ENCODE results near the gene CDH5. TPM values are rescaled to one million over a fixed set of nuclear protein-coding genes. Genes with fewer than 3 reads are reported as not detected.

The CDH5 gene
- total and polyA plus RNA-seq, 5 donors from 2014 or later: not detected

GRCh38 chr16:66386629-66387622, 20.4 kb downstream of the CDH5 start:
- Mint-ChIP-seq H3K4me1 (no peaks in the 10 kb centered on the region), H3K36me3 (no peaks in the 10 kb centered on the region), H3K27me3 (peaks cover 5% of the 10 kb centered on the region), H3K4me3 (peak overlapping the region in 1 of 4 donors; percentile 24), H3K27ac (no peak overlapping the region), H3K9me3 (peaks cover 0 to 2% (median 0%) of the 10 kb centered on the region in 7 donors)
- Histone ChIP-seq H3K9me3 (ENCODE audit: control insufficient read depth in 2 of 2, low read length in 2 of 2) (no peaks in the 10 kb centered on the region), H3K4me3 (ENCODE audit: low read depth, low read length) (no peak overlapping the region), H3K27me3 (ENCODE audit: control insufficient read depth, insufficient read depth, low read length) (no peaks in the 10 kb centered on the region), H3K36me3 (ENCODE audit: control insufficient read depth, insufficient read depth, low read length) (no peaks in the 10 kb centered on the region), H3K27ac (ENCODE audit: insufficient read depth, low read length, poor library complexity, severe bottlenecking) (no peak overlapping the region), H3K4me1 (ENCODE audit: control insufficient read depth, insufficient read depth, low read length, poor library complexity, severe bottlenecking) (no peaks in the 10 kb centered on the region)
- no peak for ATAC-seq (ENCODE audit: low read depth in 2 of 2)
- DNase-seq: no peak

GRCh38 chr16:66387817-66388332, 21.4 kb downstream of the CDH5 start:
- Histone ChIP-seq H3K4me1 (ENCODE audit: control insufficient read depth, insufficient read depth, low read length, poor library complexity, severe bottlenecking) (no peaks in the 10 kb centered on the region), H3K27me3 (ENCODE audit: control insufficient read depth, insufficient read depth, low read length) (no peaks in the 10 kb centered on the region), H3K9me3 (ENCODE audit: control insufficient read depth in 2 of 2, low read length in 2 of 2) (no peaks in the 10 kb centered on the region), H3K4me3 (ENCODE audit: low read depth, low read length) (no peak overlapping the region), H3K27ac (ENCODE audit: insufficient read depth, low read length, poor library complexity, severe bottlenecking) (no peak overlapping the region), H3K36me3 (ENCODE audit: control insufficient read depth, insufficient read depth, low read length) (no peaks in the 10 kb centered on the region)
- Mint-ChIP-seq H3K27me3 (peaks cover 2% of the 10 kb centered on the region), H3K4me3 (no peak overlapping the region), H3K27ac (no peak overlapping the region), H3K9me3 (peaks cover 0 to 2% (median 0%) of the 10 kb centered on the region in 7 donors), H3K36me3 (no peaks in the 10 kb centered on the region), H3K4me1 (no peaks in the 10 kb centered on the region)
- ATAC-seq (ENCODE audit: low read depth in 2 of 2): no peak
- no peak for DNase-seq

DNA sequence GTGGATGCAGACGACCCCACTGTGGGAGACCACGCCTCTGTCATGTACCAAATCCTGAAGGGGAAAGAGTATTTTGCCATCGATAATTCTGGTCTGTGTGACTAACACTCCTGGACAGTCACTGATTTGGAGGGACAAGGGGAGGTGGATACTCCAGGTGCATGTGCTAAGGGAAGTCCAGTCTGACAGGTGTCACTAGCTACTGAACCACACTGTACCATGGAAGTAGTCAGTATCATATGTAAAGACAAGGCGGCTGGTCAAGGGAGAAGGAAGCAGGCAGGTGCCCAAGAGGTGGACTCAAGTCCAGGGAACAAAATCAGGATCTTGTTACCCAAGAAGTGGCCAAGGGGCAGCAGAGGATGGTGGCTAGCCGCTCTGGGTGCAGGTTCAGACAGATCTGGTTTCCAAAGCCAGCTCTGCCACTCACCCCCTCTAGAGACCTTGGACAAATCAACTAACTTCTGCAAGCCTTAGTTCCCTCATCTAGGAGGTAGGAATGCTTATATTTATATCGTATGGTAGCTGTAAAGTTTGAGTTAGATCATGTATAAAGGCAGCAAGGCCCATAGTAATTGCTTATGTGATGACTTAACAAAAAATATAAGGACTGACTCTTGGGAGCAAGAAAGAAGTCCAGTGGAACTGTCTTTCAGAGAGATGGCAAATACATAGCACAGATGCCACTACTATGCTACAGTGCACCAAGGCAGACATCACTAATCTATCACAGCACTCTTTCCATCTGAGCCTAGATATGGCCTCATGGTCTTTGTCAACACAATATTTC, 22.1 kb downstream of the CDH5 start:
- Histone ChIP-seq H3K27me3 (ENCODE audit: control insufficient read depth, insufficient read depth, low read length) (no peaks in the 10 kb centered on the region), H3K9me3 (ENCODE audit: control insufficient read depth in 2 of 2, low read length in 2 of 2) (no peaks in the 10 kb centered on the region), H3K4me3 (ENCODE audit: low read depth, low read length) (no peak overlapping the region), H3K36me3 (ENCODE audit: control insufficient read depth, insufficient read depth, low read length) (no peaks in the 10 kb centered on the region), H3K27ac (ENCODE audit: insufficient read depth, low read length, poor library complexity, severe bottlenecking) (no peak overlapping the region), H3K4me1 (ENCODE audit: control insufficient read depth, insufficient read depth, low read length, poor library complexity, severe bottlenecking) (no peaks in the 10 kb centered on the region)
- DNase-seq (no peak), ATAC-seq (ENCODE audit: low read depth in 2 of 2) (no peak)
- Mint-ChIP-seq H3K4me3 (no peak overlapping the region), H3K9me3 (peaks cover 0 to 2% (median 0%) of the 10 kb centered on the region in 7 donors), H3K4me1 (no peaks in the 10 kb centered on the region), H3K27me3 (no peaks in the 10 kb centered on the region), H3K36me3 (no peaks in the 10 kb centered on the region), H3K27ac (no peak overlapping the region)

DNA sequence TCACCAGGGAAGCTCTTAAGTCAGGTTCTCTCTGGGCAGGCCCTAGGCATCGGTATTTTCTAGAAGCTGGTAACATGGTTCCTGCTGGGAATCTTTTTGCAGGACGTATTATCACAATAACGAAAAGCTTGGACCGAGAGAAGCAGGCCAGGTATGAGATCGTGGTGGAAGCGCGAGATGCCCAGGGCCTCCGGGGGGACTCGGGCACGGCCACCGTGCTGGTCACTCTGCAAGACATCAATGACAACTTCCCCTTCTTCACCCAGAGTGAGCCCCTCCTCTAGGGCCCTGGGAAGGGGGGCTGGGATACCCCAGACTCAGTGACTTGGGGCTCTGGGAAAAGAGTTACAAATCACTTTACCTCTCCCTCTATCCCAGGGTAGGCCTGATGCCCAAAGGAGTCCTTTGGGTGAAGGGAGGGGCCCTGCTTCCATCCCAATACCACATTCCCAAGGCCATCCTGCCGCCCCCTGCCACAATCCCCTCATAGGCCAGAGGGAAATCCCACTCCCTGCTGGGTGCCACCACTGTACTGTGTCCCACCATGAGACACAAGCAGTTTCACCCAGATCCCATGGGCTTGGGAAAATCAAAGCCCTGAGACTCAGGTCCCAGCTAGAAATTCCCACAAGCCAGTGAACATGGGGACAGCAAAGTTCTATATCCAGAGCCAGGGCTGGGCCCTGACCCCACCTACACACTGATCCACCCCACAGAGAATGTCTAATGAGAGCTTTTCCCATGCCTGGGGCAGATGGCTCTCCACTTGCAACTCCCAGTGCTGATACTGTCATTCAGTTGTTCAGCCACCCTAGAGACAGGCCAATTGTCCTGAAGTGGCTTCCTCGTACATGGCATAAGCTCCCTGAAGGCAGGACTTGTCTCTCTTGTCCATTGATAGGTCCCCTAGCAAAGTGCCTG, 23.0 kb downstream of the CDH5 start:
- H3K9me3 Mint-ChIP-seq: no peaks in the 10 kb centered on the region
- no peak overlapping the region for H3K4me3 ChIP-seq (ENCODE audit: low read depth, low read length)
- H3K4me1 Mint-ChIP-seq: no peaks in the 10 kb centered on the region
- no peak overlapping the region for H3K27ac ChIP-seq (ENCODE audit: insufficient read depth, low read length, poor library complexity, severe bottlenecking)
- no peaks in the 10 kb centered on the region for H3K36me3 Mint-ChIP-seq
- no peaks in the 10 kb centered on the region for H3K9me3 ChIP-seq (ENCODE audit: control insufficient read depth in 2 of 2, low read length in 2 of 2)
- no peaks in the 10 kb centered on the region for H3K36me3 ChIP-seq (ENCODE audit: control insufficient read depth, insufficient read depth, low read length)
- DNase-seq: no peak
- no peaks in the 10 kb centered on the region for H3K4me1 ChIP-seq (ENCODE audit: control insufficient read depth, insufficient read depth, low read length, poor library complexity, severe bottlenecking)
- no peaks in the 10 kb centered on the region for H3K27me3 ChIP-seq (ENCODE audit: control insufficient read depth, insufficient read depth, low read length)
- no peak overlapping the region for H3K27ac Mint-ChIP-seq
- no peak overlapping the region for H3K4me3 Mint-ChIP-seq
- ATAC-seq (ENCODE audit: low read depth in 2 of 2): no peak
- no peaks in the 10 kb centered on the region for H3K27me3 Mint-ChIP-seq

DNA sequence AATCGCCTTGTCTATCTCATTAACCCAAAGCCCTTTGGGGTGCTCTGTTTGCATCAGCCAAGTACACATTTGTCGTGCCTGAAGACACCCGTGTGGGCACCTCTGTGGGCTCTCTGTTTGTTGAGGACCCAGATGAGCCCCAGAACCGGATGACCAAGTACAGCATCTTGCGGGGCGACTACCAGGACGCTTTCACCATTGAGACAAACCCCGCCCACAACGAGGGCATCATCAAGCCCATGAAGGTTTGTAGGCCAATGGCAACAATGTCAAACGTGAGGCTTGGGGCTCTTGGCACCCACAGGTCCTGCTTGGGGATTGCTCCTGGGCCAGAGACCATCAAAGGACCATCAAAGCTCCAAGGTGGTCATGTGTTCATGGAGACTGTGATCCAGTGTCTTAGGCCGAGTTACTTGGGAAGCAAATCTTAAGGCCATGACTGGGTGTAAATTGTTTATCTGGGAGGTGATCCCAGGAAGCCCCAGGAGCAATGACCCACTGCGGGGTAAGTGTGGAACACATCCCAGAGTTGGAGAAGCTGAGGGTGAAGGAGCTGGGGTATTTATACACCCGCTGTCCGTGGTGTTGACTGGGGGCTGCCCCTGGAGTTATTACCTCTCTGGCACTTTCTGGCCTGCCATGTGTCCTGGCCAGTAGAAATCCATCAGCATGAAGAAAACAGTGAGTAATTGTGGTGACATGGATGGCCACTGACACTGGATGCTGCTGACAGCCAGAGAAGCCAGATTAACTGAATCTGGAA, 24.0 kb downstream of the CDH5 start:
- H3K27me3 Mint-ChIP-seq: no peaks in the 10 kb centered on the region
- DNase-seq (no peak), ATAC-seq (ENCODE audit: low read depth in 2 of 2) (no peak)
- no peaks in the 10 kb centered on the region for H3K36me3 Mint-ChIP-seq
- H3K9me3 ChIP-seq (ENCODE audit: control insufficient read depth in 2 of 2, low read length in 2 of 2): no peaks in the 10 kb centered on the region
- no peaks in the 10 kb centered on the region for H3K36me3 ChIP-seq (ENCODE audit: control insufficient read depth, insufficient read depth, low read length)
- H3K4me3 ChIP-seq (ENCODE audit: low read depth, low read length): no peak overlapping the region
- no peak overlapping the region for H3K27ac Mint-ChIP-seq
- no peaks in the 10 kb centered on the region for H3K4me1 Mint-ChIP-seq
- H3K4me3 Mint-ChIP-seq: no peak overlapping the region
- no peak overlapping the region for H3K27ac ChIP-seq (ENCODE audit: insufficient read depth, low read length, poor library complexity, severe bottlenecking)
- H3K4me1 ChIP-seq (ENCODE audit: control insufficient read depth, insufficient read depth, low read length, poor library complexity, severe bottlenecking): no peaks in the 10 kb centered on the region
- peaks cover under 1% of the 10 kb centered on the region for H3K27me3 ChIP-seq (ENCODE audit: control insufficient read depth, insufficient read depth, low read length)
- H3K9me3 Mint-ChIP-seq: no peaks in the 10 kb centered on the region

DNA sequence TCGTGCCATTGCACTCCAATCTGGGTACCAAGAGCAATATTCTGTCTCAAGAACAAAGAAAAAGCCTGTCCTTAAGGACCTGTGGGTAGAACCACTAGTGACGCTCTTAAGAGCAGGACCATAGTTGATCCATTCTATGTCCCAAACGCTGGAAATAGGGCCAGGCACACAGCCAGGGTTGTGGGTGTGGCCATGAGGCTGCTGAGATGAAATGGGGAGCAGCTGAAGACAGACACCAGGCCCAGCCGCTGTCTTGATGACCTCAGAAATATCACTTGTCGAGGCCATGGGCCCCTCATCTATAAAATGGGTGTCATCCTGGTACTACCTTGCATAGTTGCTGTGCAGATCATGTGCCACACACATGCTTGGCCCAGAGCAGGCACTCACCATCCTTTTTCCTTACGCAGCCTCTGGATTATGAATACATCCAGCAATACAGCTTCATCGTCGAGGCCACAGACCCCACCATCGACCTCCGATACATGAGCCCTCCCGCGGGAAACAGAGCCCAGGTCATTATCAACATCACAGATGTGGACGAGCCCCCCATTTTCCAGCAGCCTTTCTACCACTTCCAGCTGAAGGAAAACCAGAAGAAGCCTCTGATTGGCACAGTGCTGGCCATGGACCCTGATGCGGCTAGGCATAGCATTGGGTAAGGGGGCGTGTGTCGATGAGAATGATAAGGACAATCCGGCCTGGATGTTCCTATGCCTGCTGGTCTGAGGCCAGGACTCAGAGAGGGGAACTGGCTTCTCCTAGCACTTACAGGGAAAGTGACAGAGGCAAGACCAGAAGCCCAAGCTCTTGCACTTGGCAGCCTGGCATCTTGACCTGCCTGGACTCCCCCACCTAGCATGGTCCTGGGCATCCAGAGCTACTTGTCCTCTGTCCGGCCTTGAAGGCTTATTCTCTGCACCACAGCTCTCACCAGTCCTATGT, 25.5 kb downstream of the CDH5 start:
- H3K27ac Mint-ChIP-seq: no peak overlapping the region
- H3K4me3 ChIP-seq (ENCODE audit: low read depth, low read length): no peak overlapping the region
- no peaks in the 10 kb centered on the region for H3K9me3 Mint-ChIP-seq
- ATAC-seq (ENCODE audit: low read depth in 2 of 2): no peak
- H3K36me3 ChIP-seq (ENCODE audit: control insufficient read depth, insufficient read depth, low read length): no peaks in the 10 kb centered on the region
- no peaks in the 10 kb centered on the region for H3K9me3 ChIP-seq (ENCODE audit: control insufficient read depth in 2 of 2, low read length in 2 of 2)
- no peaks in the 10 kb centered on the region for H3K4me1 ChIP-seq (ENCODE audit: control insufficient read depth, insufficient read depth, low read length, poor library complexity, severe bottlenecking)
- no peak for DNase-seq
- no peaks in the 10 kb centered on the region for H3K4me1 Mint-ChIP-seq
- H3K4me3 Mint-ChIP-seq: no peak overlapping the region
- H3K36me3 Mint-ChIP-seq: no peaks in the 10 kb centered on the region
- H3K27me3 ChIP-seq (ENCODE audit: control insufficient read depth, insufficient read depth, low read length): peaks cover 2% of the 10 kb centered on the region
- H3K27ac ChIP-seq (ENCODE audit: insufficient read depth, low read length, poor library complexity, severe bottlenecking): no peak overlapping the region
- no peaks in the 10 kb centered on the region for H3K27me3 Mint-ChIP-seq
